Measurements from ENCODE around the gene CSKMT.
"Not testable (repeated sequence)": the region's sequence is repeated elsewhere in the genome, so short reads cannot be mapped to it uniquely, and the experiment has no call there.

CSKMT gene

DNA sequence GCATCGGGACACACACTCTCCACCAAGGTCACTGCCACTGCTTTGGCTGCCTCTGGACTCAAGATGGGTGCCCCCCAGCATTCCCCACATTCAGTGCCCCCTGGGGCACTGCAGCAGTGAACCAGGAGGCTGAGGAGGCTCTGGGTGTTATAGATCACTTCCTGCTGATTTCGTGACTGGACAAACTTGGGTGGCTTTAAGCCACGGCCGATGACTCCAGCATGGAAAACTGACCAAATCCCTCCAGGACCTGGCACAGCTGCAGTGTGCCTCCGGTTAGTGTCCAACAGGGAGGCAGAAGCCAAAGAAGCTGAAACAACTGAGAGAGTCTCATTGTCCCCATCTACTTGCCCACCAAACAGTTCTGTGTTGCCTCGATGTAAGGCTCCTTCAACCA, 17.5 kb upstream of the CSKMT start:
- Histone ChIP-seq H3K4me1 (peaks cover 17% of the 10 kb centered on the region), H3K4me3 (no peak overlapping the region), H3K36me3 (replicated peaks) (peaks cover 58% of the 10 kb centered on the region), H3K27me3 (ENCODE audit: low read depth) (no peaks in the 10 kb centered on the region), H3K9me3 (no peaks in the 10 kb centered on the region)
- no peak for DNase-seq (ENCODE audit: low spot score in 2 of 2)
- in situ Hi-C loops (cut with MboI; ENCODE audit: low sequenced_read_pairs): no loop called here

DNA sequence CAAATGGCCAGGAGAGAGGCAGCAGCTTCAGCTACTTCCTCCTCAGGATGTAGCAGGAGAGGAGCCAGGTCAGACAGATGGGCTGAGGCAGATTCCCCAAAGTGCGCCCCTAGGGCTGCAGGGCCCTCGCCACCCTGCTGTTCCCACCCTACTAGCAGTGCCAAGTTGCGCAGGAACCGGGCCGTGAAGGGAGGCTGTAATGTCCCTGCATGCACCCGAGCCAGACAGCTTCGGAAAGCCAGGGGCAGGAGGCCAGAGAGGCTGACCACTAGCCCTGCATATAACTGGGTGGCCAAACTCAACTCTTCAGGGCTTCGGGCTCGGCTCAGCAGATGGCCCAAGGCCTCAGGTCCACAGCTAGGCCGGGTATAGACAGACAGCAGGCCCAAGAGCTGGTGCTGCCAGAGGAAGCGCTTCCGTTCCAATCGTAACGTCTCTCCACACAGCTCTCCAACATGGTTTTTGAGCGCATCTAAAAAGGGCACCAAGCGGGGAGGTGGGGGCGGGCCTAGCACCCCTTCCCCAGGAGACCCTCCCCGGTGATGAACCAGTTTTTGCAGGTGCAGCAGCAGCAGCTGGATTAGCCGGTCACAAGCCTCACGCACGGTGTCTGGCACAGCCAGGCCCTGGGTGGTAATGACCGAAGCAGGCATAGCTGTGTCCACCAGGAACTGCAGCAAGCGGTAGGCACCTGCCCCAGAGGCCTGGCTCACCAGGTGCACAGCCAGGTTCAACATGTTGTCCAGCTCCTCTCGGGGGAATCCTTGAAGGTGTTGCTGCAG, 16.7 kb upstream of the CSKMT start:
- Histone ChIP-seq H3K27me3 (ENCODE audit: low read depth) (no peaks in the 10 kb centered on the region), H3K36me3 (replicated peaks) (peaks cover 51% of the 10 kb centered on the region), H3K4me3 (no peak overlapping the region), H3K4me1 (peaks cover 17% of the 10 kb centered on the region), H3K9me3 (no peaks in the 10 kb centered on the region)
- in situ Hi-C loops (cut with MboI; ENCODE audit: low sequenced_read_pairs): no loop called here
- no peak for DNase-seq (ENCODE audit: low spot score in 2 of 2)

DNA sequence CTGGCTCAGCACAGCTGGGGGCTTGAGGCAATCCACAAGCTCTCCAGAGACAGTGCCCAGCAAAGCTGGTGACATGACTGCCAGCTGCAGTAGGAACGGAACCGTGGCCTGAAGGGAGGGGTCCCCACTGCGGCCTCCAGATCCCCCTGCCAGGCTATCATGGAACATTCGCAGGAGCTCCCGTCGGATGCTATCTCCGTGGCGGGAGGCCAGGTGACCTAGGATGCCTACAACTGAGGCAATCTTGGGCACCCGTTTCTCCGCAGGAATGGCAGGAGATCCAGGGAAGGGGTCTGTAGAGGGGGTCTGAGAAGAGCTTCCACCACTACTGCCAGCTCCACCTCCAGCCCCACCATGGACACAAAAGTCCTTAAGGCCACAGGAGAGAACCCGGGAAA, 16.1 kb upstream of the CSKMT start:
- H3K9me3 ChIP-seq: no peaks in the 10 kb centered on the region

DNA sequence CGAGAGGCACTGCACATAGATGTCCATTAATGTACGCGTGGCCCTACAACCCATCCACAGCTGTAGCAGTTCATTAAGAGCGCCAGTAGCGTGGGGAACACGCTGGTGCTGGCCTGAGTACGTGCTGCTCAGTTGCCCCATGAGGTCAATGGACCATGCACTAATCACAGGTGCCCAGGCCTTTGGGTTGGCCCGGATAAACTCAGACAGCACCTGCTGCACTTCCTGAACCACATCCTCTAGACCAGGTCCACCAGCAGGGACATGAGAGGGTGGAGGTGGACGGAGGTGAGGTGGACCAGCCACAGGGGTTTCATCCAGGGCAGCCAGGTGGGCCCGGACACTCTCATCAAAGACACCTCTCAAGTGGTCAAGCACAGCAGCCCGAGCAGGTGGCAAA, 15.6 kb upstream of the CSKMT start:
- H3K36me3 ChIP-seq (replicated peaks): peaks cover 41% of the 10 kb centered on the region
- no peaks in the 10 kb centered on the region for H3K27me3 ChIP-seq (ENCODE audit: low read depth)
- in situ Hi-C loops (cut with MboI; ENCODE audit: low sequenced_read_pairs): no loop called here
- no peak overlapping the region for H3K4me3 ChIP-seq
- DNase-seq (ENCODE audit: low spot score in 2 of 2): no peak
- H3K4me1 ChIP-seq: peaks cover 20% of the 10 kb centered on the region
- H3K9me3 ChIP-seq: no peaks in the 10 kb centered on the region

More for the DNA sequence above, 16.1 kb upstream of the CSKMT start:
- no peaks in the 10 kb centered on the region for H3K27me3 ChIP-seq (ENCODE audit: low read depth)
- H3K4me1 ChIP-seq: peaks cover 20% of the 10 kb centered on the region
- H3K4me3 ChIP-seq: no peak overlapping the region
- in situ Hi-C loops (cut with MboI; ENCODE audit: low sequenced_read_pairs): no loop called here
- DNase-seq (ENCODE audit: low spot score in 2 of 2): no peak
- H3K36me3 ChIP-seq (replicated peaks): peaks cover 46% of the 10 kb centered on the region

DNA sequence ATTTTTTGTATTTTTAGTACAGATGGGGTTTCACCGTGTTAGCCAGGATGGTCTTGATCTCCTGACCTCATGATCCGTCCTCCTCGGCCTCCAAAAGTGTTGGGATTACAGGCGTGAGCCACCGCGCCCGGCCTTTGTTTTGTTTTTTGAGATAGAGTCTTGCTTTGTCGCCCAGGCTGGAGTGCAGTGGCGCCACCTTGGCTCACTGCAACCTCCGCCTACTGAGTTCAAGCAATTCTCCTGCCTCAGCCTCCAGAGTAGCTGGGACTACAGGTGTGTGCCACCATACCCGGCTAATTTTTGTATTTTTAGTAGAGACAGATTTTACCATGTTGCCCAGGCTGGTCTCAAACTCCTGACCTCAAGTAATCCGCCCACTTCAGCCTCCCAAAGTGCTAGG, 14.8 kb upstream of the CSKMT start:
- H3K9me3 ChIP-seq; DNase-seq (ENCODE audit: low spot score in 2 of 2); in situ Hi-C loops (cut with MboI; ENCODE audit: low sequenced_read_pairs); H3K4me3 ChIP-seq; H3K27me3 ChIP-seq (ENCODE audit: low read depth): not testable (repeated sequence)
- H3K36me3 ChIP-seq (replicated peaks): peaks cover 34% of the 10 kb centered on the region
- H3K4me1 ChIP-seq: peaks cover 15% of the 10 kb centered on the region

DNA sequence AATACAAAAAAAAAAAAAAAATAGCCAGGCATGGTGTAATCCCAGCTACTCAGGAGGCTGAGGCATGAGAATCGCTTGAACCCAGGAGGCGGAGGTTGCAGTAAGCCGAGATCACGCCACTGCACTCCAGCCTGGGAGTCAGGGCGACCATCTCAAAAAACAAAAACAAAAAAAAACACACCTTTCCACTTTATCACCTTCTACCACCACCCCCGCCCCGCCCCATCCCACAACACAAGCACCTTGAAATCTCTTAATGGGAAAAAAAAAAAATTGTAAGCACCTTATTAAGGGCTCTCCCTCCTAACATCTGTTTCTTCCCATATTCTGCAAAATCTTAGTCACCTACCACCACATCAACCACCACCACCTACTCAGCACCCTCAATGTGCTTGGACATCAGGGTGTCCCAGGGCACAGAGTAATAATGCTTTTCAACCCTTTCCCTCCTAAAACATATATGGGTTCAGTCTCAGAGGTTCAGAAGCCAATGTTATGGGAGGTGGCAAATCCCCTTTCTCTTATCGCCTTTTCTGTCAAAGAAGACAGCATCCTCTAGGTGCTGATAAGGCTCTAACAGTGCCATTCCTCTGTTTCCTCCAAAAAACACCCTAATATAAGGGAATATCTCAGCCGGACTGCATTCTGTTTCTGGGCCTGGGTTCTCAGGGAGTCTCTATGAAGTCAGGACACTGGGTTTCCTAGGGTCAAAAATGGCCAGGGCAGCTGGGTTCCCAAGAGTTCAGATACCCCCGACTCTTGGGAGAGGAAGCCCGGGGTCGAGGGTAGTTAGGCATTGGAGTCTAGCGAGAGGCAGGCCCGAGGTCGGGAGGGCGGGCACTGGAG, 12.7 kb upstream of the CSKMT start:
- no peaks in the 10 kb centered on the region for H3K27me3 ChIP-seq (ENCODE audit: low read depth)
- in situ Hi-C loops (cut with MboI; ENCODE audit: low sequenced_read_pairs): no loop called here
- peaks cover 8% of the 10 kb centered on the region for H3K4me1 ChIP-seq
- peaks cover 24% of the 10 kb centered on the region for H3K36me3 ChIP-seq (replicated peaks)
- peak overlapping the region; percentile 83 for H3K4me3 ChIP-seq
- no peaks in the 10 kb centered on the region for H3K9me3 ChIP-seq
- no peak for DNase-seq (ENCODE audit: low spot score in 2 of 2)

DNA sequence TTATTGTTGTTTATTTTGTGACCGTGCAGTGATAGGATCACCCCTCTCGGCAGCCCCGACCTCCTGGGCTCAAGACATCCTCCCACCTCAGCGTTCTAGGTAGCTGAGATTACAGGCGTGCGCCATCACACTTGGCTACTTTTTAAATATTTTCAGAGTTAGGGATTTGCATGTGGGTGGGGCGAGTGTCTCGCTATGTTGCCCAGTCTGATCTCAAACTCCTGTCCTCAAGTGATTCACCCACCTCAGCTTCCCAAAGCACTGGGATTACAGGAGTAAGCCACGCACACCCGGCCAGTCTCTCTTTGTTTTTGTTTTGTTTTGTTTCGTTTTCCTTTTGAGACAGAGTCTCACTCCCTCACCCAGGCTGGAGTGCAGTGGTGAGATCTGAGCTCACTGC, 10.8 kb upstream of the CSKMT start:
- in situ Hi-C loops (cut with MboI; ENCODE audit: low sequenced_read_pairs): no loop called here
- Histone ChIP-seq H3K27me3 (ENCODE audit: low read depth) (no peaks in the 10 kb centered on the region), H3K4me1 (peaks cover 8% of the 10 kb centered on the region), H3K4me3 (no peak overlapping the region), H3K36me3 (replicated peaks) (peaks cover 8% of the 10 kb centered on the region), H3K9me3 (no peaks in the 10 kb centered on the region)
- DNase-seq (ENCODE audit: low spot score in 2 of 2): no peak

DNA sequence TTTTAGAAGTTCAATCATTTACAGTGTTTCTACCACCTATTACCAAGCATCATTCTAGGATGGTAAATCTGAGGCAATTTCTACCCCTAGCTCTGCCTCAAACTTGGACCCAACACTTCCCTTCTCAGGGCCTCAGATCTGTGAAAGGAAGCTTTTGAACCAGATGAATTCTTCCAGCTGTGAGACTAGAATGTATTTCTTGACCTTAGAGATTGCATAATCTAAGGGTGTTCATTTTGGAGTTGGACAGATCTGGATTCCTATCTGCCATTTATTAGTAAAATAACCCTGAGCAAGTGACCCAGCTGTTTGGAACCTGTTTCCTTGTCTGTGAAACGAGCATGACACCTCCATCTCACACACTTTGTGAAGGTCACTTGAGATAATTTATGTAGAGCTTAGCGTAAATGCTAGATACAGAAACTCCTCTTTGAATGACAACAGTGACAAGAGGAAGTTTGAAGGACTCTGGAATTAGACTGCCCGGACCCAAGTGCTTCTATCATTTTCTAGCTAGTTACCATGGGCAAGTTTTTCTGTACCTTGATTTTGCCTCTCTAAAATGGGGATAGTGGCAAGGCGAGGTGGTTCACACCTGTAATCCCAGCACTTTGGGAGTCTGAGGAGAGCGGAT, 8.2 kb upstream of the CSKMT start:
- peaks cover 12% of the 10 kb centered on the region; the same call in 1 of the 2 replicates for H3K36me3 ChIP-seq (replicated peaks)
- H3K4me3 ChIP-seq: no peak overlapping the region
- peaks cover 4% of the 10 kb centered on the region for H3K4me1 ChIP-seq
- in situ Hi-C loops (cut with MboI; ENCODE audit: low sequenced_read_pairs): no loop called here
- no peak for DNase-seq (ENCODE audit: low spot score in 2 of 2)
- no peaks in the 10 kb centered on the region for H3K9me3 ChIP-seq
- H3K27me3 ChIP-seq (ENCODE audit: low read depth): no peaks in the 10 kb centered on the region

DNA sequence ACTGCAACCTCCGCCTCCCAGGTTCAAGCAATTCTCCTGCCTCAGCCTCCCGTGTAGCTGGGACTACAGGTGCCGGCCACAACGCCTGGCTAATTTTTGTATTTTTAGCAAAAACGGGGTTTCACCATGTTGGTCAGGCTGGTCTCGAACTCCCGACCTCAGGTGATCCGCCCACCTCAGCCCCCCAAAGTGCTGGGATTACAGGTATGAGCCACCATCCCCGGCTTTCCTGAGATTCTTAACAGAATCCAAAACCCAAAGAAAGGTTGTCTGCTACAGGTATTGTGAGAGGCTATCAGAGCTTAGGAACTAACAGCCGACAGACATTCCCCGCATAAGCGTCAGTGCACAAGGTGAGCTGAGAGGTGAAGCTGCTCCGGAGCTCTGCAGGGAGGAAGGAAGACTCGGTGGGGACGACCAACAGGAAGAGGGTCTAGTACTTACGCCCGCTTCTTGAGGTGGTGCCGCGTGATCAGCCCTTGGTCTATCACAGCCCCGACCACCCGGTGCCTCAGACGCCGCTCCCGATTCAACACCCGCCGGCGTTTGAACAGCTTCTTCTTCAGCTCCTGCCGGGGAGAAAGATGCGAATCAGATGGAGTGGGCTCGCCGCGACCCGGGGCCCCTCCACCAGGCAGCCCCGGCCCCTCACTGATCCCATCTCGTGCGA, 572 bp upstream of the CSKMT start:
- Histone ChIP-seq H3K4me3 (peak overlapping the region; percentile 93), H3K4me1 (peaks cover 15% of the 10 kb centered on the region), H3K9me3 (no peaks in the 10 kb centered on the region), H3K27me3 (ENCODE audit: low read depth) (no peaks in the 10 kb centered on the region), H3K36me3 (replicated peaks) (peaks cover 53% of the 10 kb centered on the region)
- DNase-seq (ENCODE audit: low spot score in 2 of 2): peak; percentile 60 to 76
- in situ Hi-C loops (cut with MboI; ENCODE audit: low sequenced_read_pairs): no loop called here

DNA sequence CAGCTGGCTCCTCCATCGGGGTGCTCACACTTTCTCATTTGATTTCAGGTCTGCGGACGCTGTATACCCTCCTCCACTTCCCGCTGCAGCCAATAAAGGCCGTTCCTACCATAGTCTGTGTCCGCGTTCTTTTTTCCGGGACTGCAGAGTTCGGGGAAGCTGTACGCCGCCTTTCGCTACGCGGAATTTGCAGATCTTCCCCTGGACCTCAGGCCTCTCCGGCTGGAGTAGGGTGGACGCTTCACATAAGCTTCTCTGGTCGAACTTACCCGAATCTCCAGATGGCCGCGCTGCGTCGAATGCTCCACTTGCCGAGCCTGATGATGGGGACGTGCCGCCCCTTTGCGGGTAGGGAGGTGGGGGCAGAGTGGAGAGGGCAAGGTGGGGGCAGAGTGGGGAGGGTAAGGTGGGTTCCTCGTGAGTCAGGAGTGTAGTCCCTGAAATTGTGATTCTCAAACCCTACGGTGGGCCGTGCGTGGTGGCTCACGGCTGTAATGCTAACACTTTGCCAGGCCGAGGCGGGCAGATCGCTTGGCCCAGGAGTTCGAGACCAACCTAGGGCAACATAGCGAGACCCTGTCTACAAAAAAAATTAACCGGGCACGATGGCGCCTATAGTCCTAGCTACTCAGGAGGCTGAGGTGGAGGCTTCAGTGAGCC, 617 bp downstream of the CSKMT start:
- DNase-seq (ENCODE audit: low spot score in 2 of 2): peak in 1 of 2 experiments; percentile 63
- in situ Hi-C loops (cut with MboI; ENCODE audit: low sequenced_read_pairs): no loop called here
- H3K36me3 ChIP-seq (replicated peaks): peaks cover 50% of the 10 kb centered on the region
- no peaks in the 10 kb centered on the region for H3K9me3 ChIP-seq
- no peaks in the 10 kb centered on the region for H3K27me3 ChIP-seq (ENCODE audit: low read depth)
- H3K4me3 ChIP-seq: peak overlapping the region; percentile 93
- peaks cover 23% of the 10 kb centered on the region for H3K4me1 ChIP-seq

DNA sequence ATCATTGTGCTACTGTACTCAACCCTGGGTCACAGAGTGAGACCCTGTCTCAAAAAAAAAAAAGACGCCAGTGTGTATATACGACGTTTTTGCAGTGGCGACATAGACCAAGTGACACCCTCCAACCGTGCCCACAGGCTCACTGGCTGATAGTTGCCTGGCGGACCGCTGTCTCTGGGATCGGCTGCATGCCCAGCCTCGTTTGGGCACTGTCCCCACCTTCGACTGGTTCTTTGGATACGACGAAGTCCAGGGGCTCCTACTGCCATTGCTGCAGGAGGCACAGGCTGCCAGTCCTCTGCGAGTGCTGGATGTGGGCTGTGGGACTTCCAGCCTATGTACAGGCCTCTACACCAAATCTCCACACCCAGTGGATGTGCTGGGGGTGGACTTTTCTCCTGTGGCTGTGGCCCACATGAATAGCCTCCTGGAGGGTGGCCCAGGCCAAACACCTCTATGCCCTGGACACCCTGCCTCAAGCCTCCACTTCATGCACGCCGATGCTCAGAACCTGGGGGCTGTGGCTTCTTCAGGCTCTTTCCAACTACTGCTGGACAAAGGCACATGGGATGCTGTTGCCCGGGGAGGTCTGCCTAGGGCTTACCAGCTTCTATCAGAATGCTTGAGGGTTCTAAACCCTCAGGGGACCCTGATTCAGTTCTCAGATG, 1.3 kb downstream of the CSKMT start:
- Histone ChIP-seq H3K4me1 (peaks cover 23% of the 10 kb centered on the region), H3K36me3 (replicated peaks) (peaks cover 45% of the 10 kb centered on the region), H3K27me3 (ENCODE audit: low read depth) (no peaks in the 10 kb centered on the region), H3K4me3 (peak overlapping the region; percentile 93), H3K9me3 (no peaks in the 10 kb centered on the region)
- DNase-seq (ENCODE audit: low spot score in 2 of 2): peak in 1 of 2 experiments; percentile 47
- in situ Hi-C loops (cut with MboI; ENCODE audit: low sequenced_read_pairs): no loop called here

DNA sequence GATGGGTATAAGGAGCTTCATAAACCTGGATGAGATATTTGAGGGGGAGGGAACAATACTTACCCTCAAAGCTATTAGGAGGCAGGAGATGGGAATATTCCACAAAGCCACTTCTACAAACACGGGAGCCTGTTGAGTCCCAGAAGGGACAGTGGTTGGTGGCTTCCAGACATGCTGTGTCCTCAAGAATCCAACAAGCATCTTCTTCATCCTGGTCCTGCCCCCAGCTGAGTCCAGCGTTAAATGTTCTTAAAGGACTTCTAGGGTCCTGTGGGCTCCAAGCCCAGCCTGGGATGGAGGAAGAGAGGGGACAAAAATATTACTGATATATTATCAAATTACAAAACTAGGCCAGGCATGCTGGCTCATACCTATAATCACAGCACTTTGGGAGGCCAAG, 2.3 kb downstream of the CSKMT start:
- no peaks in the 10 kb centered on the region for H3K27me3 ChIP-seq (ENCODE audit: low read depth)
- DNase-seq (ENCODE audit: low spot score in 2 of 2): no peak
- in situ Hi-C loops (cut with MboI; ENCODE audit: low sequenced_read_pairs): no loop called here
- H3K36me3 ChIP-seq (replicated peaks): peaks cover 37% of the 10 kb centered on the region
- no peaks in the 10 kb centered on the region for H3K9me3 ChIP-seq
- peak overlapping the region; percentile 93 for H3K4me3 ChIP-seq
- peaks cover 23% of the 10 kb centered on the region for H3K4me1 ChIP-seq
